Stimulated activated CD8-positive, alpha-beta memory T cell treated with anti-CD3 and anti-CD28 coated beads, Interleukin-7, amount 100 ng/mL, for 4 hours (primary cell): ENCODE results near the gene CBX6.
"Not testable (repeated sequence)": the region's sequence is repeated elsewhere in the genome, so short reads cannot be mapped to it uniquely, and the experiment has no call there.

Experiments
- DNase-seq, 2 donors: peaks; one replicate each; pipeline ENCODE4 v3.0.0-alpha.2; 2020; ENCODE audit warnings: low read depth in 2 of 2

The CBX6 gene

GRCh38 chr22:38861170-38861876 is 10.7 kb downstream of the CBX6 start:
- no peak for DNase-seq

GRCh38 chr22:38860283-38861169 is 11.5 kb downstream of the CBX6 start:
- no peak for DNase-seq

- no peak for DNase-seq
Measured at GRCh38 chr22:38859581-38860282, 12.3 kb downstream of the CBX6 start.

- no peak for DNase-seq
Measured at GRCh38 chr22:38858492-38858891, 13.5 kb downstream of the CBX6 start.

GRCh38 chr22:38854476-38854875 is 17.5 kb downstream of the CBX6 start:
- not testable (repeated sequence) for DNase-seq

- DNase-seq, result not testable (repeated sequence)
Measured at GRCh38 chr22:38853883-38854282, 18.1 kb downstream of the CBX6 start.

GRCh38 chr22:38853196-38853651 is 18.8 kb downstream of the CBX6 start:
- DNase-seq, result no peak

GRCh38 chr22:38852522-38852921 is 19.5 kb downstream of the CBX6 start:
- no peak for DNase-seq

GRCh38 chr22:38850941-38851849 is 20.8 kb downstream of the CBX6 start:
- DNase-seq, result no peak

GRCh38 chr22:38850399-38850798 is 21.6 kb downstream of the CBX6 start:
- DNase-seq, result no peak

GRCh38 chr22:38849811-38850210 is 22.2 kb downstream of the CBX6 start:
- DNase-seq, result no peak

- DNase-seq, result no peak
Measured at GRCh38 chr22:38846412-38846811, 25.6 kb downstream of the CBX6 start.

- DNase-seq, result no peak
Measured at GRCh38 chr22:38845004-38845740, 26.8 kb downstream of the CBX6 start.

- no peak for DNase-seq
Measured at GRCh38 chr22:38844315-38845003, 27.6 kb downstream of the CBX6 start.

- DNase-seq, result peak in 1 of 2 donors; percentile 40
Measured at GRCh38 chr22:38843657-38844314, 28.2 kb downstream of the CBX6 start, which contains the start of gene NPTXR. TSS of gene NPTXR (minus strand) at chr22:38844028.

GRCh38 chr22:38843201-38843656 is 28.8 kb downstream of the CBX6 start:
- peak in 1 of 2 donors; percentile 51 for DNase-seq

- no peak for DNase-seq
Measured at GRCh38 chr22:38842512-38843200, 29.4 kb downstream of the CBX6 start.

GRCh38 chr22:38841635-38842034 is 30.4 kb downstream of the CBX6 start:
- DNase-seq, result no peak
